Astrocyte of the spinal cord (primary cell): ENCODE results near the gene ROR1.

Experiments used
- DNase-seq: peaks from one replicate; pipeline ENCODE4 v3.0.0; 2011; ENCODE audit warnings: low read depth, low spot score
- H3K4me3 ChIP-seq: 2 replicates; pipeline ENCODE4 v1.5.1; 2011; ENCODE audit warnings: low read depth, mild to moderate bottlenecking, low read length, moderate library complexity
- CTCF ChIP-seq: IDR thresholded peaks from 2 replicates; pipeline ENCODE4 v1.5.1; 2012; ENCODE audit warnings: low read depth, mild to moderate bottlenecking, low read length, inconsistent platforms
- in situ Hi-C: cut with HindIII; loops from 2 replicates; pipeline ENCODE4 v1.10.0; 2017; ENCODE audit warnings: low sequenced_read_pairs

Gene ROR1

GRCh38 chr1:63774617-63775417 is 1.0 kb downstream of the ROR1 start:
- in situ Hi-C loops: no loop called here
- H3K4me3 ChIP-seq: peak overlapping the region; percentile 69
- peak; percentile 56 for DNase-seq
- TF ChIP-seq CTCF: no peak

- TF ChIP-seq CTCF: no peak
- H3K4me3 ChIP-seq: peak overlapping the region; percentile 69
- DNase-seq: no peak
- in situ Hi-C loops: no loop called here
These were observed 1.8 kb downstream of the ROR1 start for GRCh38 chr1:63775418-63776127.

GRCh38 chr1:63777286-63777685 is 3.5 kb downstream of the ROR1 start:
- in situ Hi-C loops: no loop called here
- no peak overlapping the region for H3K4me3 ChIP-seq
- TF ChIP-seq CTCF: no peak
- no peak for DNase-seq

- H3K4me3 ChIP-seq: no peak overlapping the region
- in situ Hi-C loops: no loop called here
- no peak for DNase-seq
- TF ChIP-seq CTCF: no peak
These were observed 4.4 kb downstream of the ROR1 start for GRCh38 chr1:63777965-63778880.

GRCh38 chr1:63779338-63780211 is 5.8 kb downstream of the ROR1 start:
- in situ Hi-C loops: no loop called here
- no peak for TF ChIP-seq CTCF
- DNase-seq: peak; percentile 18
- H3K4me3 ChIP-seq: no peak overlapping the region
